DOHH2 (cell line): Measurements from ENCODE around the gene ATP7B.

ENCODE experiments used
- CTCF ChIP-seq: fragments of 200-600 bp; sonication (generic); IDR thresholded peaks from one replicate; pipeline ENCODE4 v1.5.1; 2014; ENCODE audit warnings: antibody characterized with exemption, mild to moderate bottlenecking, low read depth, low read length; ENCODE audit not compliant: poor library complexity, severe bottlenecking
- EZH2phosphoT487 ChIP-seq: fragments of 200-600 bp; sonication (generic); IDR thresholded peaks from 2 replicates; pipeline ENCODE4 v1.6.1; 2017; ENCODE audit warnings: borderline replicate concordance, mild to moderate bottlenecking, antibody characterized with exemption, low read length, moderate library complexity, mixed read lengths

GRCh38 chr13:51919531-51919930, 91.7 kb downstream of the ATP7B start:
- TF ChIP-seq CTCF: no peak
- no peak for TF ChIP-seq EZH2phosphoT487
